ENCODE measurements around the gene AQP3.

- TF ChIP-seq CTCF (IDR thresholded peaks at IDR 0.05) (no peak), EP300 (IDR thresholded peaks at IDR 0.05) (no peak)
Observed at GRCh38 chr9:33465096-33465495, 17.7 kb upstream of the AQP3 start.

All from esophagus muscularis mucosa (tissue), 3 donors.